WERI-Rb-1 (cell line): ENCODE data around the gene SLC6A6.

Source experiments
- DNase-seq: peaks from one replicate; pipeline ENCODE4 v3.0.0-alpha.2; 2020
- H3K27ac ChIP-seq: fragments of 250-450 bp; sonication (Bioruptor Pico); 2 replicates; pipeline ENCODE4 v1.5.1; 2020; ENCODE audit warnings: mild to moderate bottlenecking, moderate library complexity
- H3K27me3 ChIP-seq: fragments of 250-450 bp; sonication (Bioruptor Pico); 2 replicates; pipeline ENCODE4 v1.5.1; 2021; ENCODE audit warnings: mild to moderate bottlenecking, low read depth, moderate library complexity; ENCODE audit not compliant: insufficient read depth, severe bottlenecking
- H3K36me3 ChIP-seq: fragments of 250-450 bp; sonication (Bioruptor Pico); 2 replicates; pipeline ENCODE4 v1.5.1; 2020; ENCODE audit warnings: mild to moderate bottlenecking, moderate library complexity
- H3K4me3 ChIP-seq: 2 replicates; pipeline ENCODE4 v1.5.1; 2011; ENCODE audit warnings: low read depth, mild to moderate bottlenecking, control low read depth, low read length
- H3K9me3 ChIP-seq: fragments of 250-450 bp; sonication (Bioruptor Pico); 2 replicates; pipeline ENCODE4 v1.5.1; 2021; ENCODE audit warnings: mild to moderate bottlenecking, moderate library complexity; ENCODE audit not compliant: severe bottlenecking
- TF ChIP-seq, protein P1 (sequence below): IDR thresholded peaks from 2 replicates; pipeline ENCODE4 v1.5.1; 2011; ENCODE audit warnings: low read depth, mild to moderate bottlenecking, control low read depth, inconsistent platforms, low read length

The SLC6A6 gene

DNA sequence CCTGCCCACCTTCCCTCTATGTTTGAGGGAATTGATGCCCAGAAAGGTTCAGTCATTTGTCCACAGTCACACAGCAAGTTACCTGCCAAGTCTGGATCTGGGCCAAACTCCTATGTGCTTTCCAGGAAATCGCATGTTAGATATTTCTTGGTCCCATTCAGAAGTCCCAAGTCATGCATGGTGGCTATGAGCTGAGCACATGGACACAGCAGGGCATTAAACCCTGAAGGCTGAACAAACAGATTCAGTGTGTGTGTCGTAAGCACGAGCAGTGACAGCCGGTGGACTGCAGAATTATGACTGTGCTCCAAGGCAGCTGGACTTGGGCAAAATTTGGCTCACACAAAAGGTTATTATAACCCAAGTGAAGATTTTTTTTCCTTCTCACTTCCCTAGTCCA, 11.4 kb upstream of the SLC6A6 start:
- H3K9me3 ChIP-seq = no peaks in the 10 kb centered on the region
- H3K27ac ChIP-seq = no peak overlapping the region
- H3K4me3 ChIP-seq = no peak overlapping the region
- TF ChIP-seq, protein P1, sequence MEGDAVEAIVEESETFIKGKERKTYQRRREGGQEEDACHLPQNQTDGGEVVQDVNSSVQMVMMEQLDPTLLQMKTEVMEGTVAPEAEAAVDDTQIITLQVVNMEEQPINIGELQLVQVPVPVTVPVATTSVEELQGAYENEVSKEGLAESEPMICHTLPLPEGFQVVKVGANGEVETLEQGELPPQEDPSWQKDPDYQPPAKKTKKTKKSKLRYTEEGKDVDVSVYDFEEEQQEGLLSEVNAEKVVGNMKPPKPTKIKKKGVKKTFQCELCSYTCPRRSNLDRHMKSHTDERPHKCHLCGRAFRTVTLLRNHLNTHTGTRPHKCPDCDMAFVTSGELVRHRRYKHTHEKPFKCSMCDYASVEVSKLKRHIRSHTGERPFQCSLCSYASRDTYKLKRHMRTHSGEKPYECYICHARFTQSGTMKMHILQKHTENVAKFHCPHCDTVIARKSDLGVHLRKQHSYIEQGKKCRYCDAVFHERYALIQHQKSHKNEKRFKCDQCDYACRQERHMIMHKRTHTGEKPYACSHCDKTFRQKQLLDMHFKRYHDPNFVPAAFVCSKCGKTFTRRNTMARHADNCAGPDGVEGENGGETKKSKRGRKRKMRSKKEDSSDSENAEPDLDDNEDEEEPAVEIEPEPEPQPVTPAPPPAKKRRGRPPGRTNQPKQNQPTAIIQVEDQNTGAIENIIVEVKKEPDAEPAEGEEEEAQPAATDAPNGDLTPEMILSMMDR = no peak
- DNase-seq = no peak
- no peaks in the 10 kb centered on the region for H3K36me3 ChIP-seq
- H3K27me3 ChIP-seq = no peaks in the 10 kb centered on the region

DNA sequence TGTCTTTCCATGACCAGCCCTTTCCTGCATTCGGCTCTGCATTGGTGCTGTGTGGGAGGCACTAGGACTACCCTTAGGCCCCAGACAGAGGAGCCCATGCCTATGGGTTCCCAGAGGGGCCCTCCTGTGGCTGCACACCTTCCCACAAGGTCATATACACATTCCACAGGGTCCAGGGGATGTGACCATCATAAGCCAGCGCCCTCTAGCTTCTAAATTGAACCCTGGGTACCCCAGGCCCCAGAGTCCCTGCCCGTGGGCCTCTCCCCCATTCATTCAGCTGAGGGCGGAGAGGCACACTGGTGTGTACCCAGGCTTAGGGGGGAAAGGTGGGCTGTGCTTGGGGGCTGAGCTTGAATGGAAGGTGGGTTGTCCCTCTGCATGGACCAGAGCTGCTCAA, 10.2 kb upstream of the SLC6A6 start:
- Histone ChIP-seq H3K27me3 (no peaks in the 10 kb centered on the region), H3K36me3 (no peaks in the 10 kb centered on the region), H3K9me3 (no peaks in the 10 kb centered on the region), H3K27ac (no peak overlapping the region), H3K4me3 (no peak overlapping the region)
- DNase-seq = peak; percentile 36
- TF ChIP-seq, protein P1 = peak; percentile 35; the same call in 1 of the 2 replicates

DNA sequence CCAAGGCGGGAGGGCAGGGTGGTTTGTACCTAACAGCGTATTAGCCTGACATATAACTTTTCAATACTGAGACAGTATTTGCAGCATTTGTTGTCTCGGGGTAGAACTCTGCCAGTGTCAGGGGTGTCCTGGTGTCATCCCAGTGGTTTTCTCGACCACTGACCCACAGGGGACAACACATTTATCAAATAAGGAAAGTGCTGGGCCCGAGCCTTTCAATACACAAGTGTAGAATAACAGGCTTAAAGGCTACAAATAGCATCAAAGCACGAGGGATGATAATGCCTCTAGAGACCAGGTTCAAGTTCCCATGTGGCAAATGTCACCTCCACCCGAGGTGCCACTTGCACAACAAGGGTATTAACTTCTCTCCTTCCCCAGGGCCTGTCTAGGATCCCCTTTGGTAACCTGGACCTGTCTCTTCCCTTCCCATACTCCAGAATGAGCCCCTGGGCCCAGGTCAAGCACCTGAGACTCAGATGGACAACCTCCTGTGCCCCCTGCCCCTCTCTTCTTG, 9.5 kb upstream of the SLC6A6 start:
- Histone ChIP-seq H3K27ac (no peak overlapping the region), H3K27me3 (no peaks in the 10 kb centered on the region), H3K4me3 (no peak overlapping the region), H3K9me3 (no peaks in the 10 kb centered on the region), H3K36me3 (no peaks in the 10 kb centered on the region)
- TF ChIP-seq, protein P1 = no peak
- no peak for DNase-seq

DNA sequence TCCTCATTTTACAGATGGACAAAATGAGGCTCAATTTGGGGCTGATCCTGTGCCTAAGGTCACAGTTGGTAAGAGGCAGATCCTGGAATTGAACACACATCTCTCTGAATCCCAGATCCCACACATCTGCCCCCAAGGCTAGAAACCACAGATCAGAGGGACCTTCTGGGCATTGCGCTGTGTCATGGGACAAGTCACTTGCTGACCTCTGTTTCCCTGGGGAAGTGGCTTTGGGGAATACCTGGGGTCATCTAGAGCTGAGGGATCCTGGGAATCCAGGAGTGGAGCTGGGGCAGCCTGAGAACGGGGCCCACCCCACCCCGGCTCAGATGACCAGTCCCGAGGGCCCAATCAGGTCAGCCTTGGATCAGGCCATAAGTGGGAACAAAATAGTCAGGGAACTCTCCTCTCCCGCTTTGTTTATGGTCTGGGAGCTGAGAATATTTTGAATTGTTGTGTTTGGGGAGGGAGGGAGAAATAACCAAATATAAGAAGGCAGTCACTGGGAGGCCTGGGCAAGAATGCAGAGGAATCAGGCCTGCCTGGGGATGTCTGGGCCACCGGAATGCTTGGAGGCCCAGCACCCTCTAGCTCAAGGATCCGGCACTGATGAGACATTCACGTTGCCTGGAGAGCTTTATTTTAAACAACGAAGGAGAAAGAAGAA, 8.8 kb upstream of the SLC6A6 start:
- no peak overlapping the region for H3K4me3 ChIP-seq
- TF ChIP-seq, protein P1 = no peak
- no peaks in the 10 kb centered on the region for H3K27me3 ChIP-seq
- H3K9me3 ChIP-seq = no peaks in the 10 kb centered on the region
- no peak for DNase-seq
- H3K27ac ChIP-seq = no peak overlapping the region
- H3K36me3 ChIP-seq = no peaks in the 10 kb centered on the region

DNA sequence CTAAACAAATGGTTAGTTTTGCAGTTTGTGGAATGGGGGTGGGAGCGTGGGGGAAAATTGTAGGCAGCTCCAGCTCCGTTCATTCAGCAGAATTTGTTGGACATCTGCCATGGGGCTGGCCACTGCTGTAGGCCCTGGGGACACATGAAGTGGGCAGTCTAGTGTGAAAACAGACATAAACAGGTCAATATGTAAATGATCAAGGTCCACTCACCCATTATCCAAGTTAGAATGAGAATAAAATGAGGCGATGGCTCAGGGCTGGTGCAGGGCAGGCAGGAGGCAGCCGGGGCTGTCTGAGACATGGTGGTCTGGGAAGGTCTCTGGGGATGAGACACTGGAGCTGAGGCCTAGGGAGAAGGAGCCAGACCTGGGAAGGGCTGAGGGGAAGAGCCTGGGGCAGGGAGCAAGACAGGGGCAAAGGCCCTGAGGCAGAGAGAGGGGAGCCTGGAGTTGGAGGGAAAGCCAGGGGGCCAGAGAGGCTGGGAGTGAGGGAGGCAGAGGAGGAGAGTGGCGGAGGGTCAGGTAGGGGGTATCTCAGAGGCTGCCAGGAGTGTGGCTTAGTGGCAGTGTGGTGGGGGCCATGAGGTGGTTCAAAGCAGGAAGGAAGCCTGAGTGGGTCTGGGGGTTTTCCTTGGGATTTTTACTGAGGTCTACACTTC, 6.2 kb upstream of the SLC6A6 start:
- H3K27me3 ChIP-seq = no peaks in the 10 kb centered on the region
- TF ChIP-seq, protein P1 = no peak
- H3K27ac ChIP-seq = no peak overlapping the region
- DNase-seq = no peak
- H3K9me3 ChIP-seq = no peaks in the 10 kb centered on the region
- H3K36me3 ChIP-seq = no peaks in the 10 kb centered on the region
- H3K4me3 ChIP-seq = no peak overlapping the region
